Epithelial cell of esophagus (primary cell): ENCODE measurements around the gene CENPL.

ENCODE experiments used
- DNase-seq: peaks from one replicate; pipeline ENCODE4 v3.0.0; 2010; ENCODE audit warnings: low read depth
- H3K4me3 ChIP-seq: 2 replicates; pipeline ENCODE4 v1.5.1; 2011; ENCODE audit warnings: mild to moderate bottlenecking, low read length, control low read depth
- CTCF ChIP-seq: IDR thresholded peaks from 2 replicates; pipeline ENCODE4 v1.5.1; 2011; ENCODE audit warnings: low read depth, mild to moderate bottlenecking, low read length, control low read depth, inconsistent platforms; ENCODE audit not compliant: insufficient read depth; ENCODE audit errors: missing control alignments

CENPL gene

GRCh38 chr1:173758110-173758509 lies 66.6 kb downstream of the CENPL start:
- no peak for DNase-seq
- no peak for TF ChIP-seq CTCF
- no peak overlapping the region for H3K4me3 ChIP-seq

GRCh38 chr1:173757666-173758065 lies 67.0 kb downstream of the CENPL start:
- no peak overlapping the region for H3K4me3 ChIP-seq
- DNase-seq = peak; percentile 63
- no peak for TF ChIP-seq CTCF

- DNase-seq = no peak
- no peak overlapping the region for H3K4me3 ChIP-seq
- TF ChIP-seq CTCF = no peak
Observed at GRCh38 chr1:173753830-173754229, 70.9 kb downstream of the CENPL start.
